ENCODE measurements around the gene PSMB2.
"Not testable (repeated sequence)": the region's sequence is repeated elsewhere in the genome, so short reads cannot be mapped to it uniquely, and the experiment has no call there.

The PSMB2 gene

DNA sequence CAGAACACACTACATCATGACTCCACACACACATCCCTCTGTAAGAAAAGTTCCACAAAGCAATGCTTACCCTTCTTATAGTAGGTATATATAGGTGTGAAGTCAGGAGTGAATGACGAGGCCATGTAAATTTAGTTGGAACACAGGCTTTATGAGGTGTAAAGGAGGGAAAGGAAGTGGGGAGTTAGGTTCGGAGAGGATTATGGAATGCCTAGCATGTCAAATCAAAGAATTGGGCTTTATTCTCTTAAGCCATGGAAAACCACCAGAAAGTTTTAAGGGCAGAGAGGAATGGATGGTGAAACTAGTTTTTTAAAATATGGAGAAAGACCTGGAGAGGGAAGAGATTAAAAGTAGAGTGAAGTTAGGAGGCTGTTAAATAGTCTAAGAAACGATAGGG, 41.9 kb downstream of the PSMB2 start:
- no peak for DNase-seq
- in situ Hi-C loops (cut with MboI; ENCODE audit: low pct_unique_long_range_greater_than_20kb, low sequenced_read_pairs), result no loop called here

DNA sequence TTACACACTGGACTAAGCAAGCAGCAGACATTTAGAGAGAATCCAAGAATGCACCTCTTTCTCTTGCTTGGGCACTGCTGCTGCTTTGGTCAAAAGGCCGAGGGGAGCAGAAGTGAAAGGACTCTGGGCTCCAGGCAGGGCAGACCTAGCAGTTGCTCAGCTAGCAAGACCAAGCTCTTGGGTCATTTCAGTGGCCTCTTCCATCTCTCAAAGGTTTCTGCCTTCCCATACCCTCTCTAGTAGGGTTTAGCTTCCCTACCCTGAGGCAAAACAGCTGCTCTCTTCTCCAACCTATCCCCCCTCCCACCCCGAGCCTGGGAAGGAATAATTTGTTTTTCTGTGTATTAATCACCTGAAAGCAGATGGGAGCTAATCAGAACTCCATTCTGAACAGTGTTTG, 42.4 kb downstream of the PSMB2 start:
- in situ Hi-C loops (cut with MboI; ENCODE audit: low pct_unique_long_range_greater_than_20kb, low sequenced_read_pairs), result no loop called here

DNA sequence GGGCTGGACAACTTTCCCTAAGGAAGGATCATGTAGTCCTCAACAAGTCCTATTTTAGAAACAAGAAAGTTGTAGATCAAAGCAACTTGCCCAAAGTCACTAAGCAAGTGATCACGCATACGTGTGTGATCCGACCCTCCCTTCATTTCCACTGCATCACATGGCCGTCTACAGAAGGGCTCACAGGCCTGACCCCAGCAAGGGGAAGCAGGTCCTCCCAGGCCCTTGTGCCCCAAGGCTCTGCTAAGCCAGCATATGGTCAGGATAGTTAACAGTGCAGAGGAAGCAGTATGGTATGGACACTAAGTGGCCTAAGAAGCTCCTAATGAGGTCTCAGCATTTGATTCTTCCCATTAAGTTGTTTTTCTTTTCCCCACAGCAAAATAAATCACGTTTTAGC, 43.5 kb downstream of the PSMB2 start:
- in situ Hi-C loops (cut with MboI; ENCODE audit: low pct_unique_long_range_greater_than_20kb, low sequenced_read_pairs), result no loop called here

More for the DNA sequence above, 42.4 kb downstream of the PSMB2 start:
- no peak for DNase-seq

DNA sequence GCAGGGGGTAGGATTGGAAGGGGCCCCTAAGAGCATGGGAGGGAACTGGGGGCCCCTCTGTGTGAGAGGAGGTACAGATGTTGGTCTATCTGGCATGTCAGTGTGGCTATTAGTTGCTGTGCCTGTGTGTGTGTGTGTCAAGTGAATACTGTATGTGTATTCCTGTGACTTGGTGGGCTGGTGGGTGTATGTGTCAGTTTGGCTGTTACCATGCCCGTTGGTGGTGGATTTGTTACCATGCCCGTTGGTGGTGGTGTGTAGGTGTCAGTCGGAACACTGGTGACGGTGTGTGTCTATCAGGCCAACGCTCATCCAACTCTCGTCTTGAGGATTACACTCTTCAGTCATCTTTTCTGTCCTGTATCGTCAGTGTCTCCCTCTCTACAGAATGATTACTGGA, 45.6 kb downstream of the PSMB2 start:
- in situ Hi-C loops (cut with MboI; ENCODE audit: low pct_unique_long_range_greater_than_20kb, low sequenced_read_pairs), result no loop called here
- DNase-seq, result no peak

More for the DNA sequence above, 43.5 kb downstream of the PSMB2 start:
- no peak for DNase-seq

DNA sequence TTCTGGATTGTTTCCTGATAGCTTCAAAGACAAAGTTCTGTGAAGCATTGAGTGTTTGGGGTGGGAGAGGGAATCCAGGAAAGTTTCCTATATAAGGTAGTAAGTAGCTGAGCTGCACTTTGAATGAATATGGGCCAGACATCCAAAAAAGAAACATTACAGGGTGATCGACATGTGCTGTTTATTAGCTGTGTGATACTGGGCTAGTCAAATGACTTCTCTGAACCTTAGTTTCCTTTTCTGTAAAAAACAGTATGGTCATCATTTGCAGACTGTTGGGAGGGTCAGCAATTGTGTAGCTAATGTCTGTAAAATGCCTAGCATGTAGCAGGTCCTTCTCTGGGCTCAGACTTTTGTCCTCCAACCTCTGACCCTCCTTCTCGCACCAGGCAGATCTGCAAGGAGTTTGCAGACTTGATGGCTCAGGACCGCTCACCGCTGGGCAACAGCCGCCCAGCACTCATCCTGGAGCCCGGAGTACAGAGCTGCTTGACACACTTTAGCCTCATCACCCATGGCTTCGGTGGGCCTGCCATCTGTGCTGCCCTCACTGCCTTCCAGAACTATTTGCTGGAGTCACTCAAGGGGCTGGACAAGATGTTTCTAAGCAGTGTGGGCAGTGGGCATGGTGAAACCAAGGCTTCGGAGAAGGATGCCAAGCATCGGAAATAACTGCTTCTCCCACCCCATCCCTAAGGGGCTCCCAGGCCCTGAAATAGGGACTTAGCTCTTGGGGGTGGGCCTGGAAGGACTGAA, 47.1 kb downstream of the PSMB2 start:
- DNase-seq, result no peak
- in situ Hi-C loops (cut with MboI; ENCODE audit: low pct_unique_long_range_greater_than_20kb, low sequenced_read_pairs), result no loop called here

DNA sequence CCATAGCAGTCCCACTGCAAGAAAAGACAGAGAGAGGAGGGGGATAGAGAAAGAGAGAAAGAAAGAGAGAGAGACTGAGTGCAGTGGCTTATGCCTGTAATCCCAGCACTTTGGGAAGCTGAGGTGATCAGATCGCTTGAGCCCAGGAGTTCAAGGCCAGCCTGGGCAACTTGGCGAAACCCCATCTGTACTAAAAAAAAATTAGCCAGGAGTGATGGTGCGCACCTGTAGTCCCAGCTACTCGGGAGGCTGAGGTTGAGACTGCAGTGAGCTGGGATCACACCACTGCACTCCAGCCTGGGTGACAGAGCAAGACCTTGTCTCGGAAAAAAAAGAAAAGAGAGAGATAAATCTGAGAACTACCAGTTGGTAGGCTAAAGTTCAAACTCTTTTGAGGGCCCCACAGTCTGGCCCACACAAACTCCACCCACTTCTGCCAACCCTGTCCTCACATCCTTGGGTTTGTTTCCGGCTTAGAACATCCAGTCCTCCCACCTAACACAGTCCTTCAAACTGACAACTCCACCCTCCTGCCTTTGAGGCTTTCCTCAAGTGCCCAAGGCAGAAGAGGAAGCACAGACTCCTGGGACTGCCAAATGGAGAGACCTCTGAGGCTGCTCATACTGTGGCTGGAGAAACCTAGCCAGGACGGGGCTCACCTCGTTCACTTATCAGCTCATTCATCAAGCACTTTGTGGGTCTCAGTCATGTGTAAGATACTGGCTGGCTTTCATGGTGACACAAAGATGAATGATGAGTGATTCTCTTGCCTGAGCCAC, 48.1 kb downstream of the PSMB2 start:
- in situ Hi-C loops (cut with MboI; ENCODE audit: low pct_unique_long_range_greater_than_20kb, low sequenced_read_pairs), result no loop called here
- DNase-seq, result peak; percentile 92

DNA sequence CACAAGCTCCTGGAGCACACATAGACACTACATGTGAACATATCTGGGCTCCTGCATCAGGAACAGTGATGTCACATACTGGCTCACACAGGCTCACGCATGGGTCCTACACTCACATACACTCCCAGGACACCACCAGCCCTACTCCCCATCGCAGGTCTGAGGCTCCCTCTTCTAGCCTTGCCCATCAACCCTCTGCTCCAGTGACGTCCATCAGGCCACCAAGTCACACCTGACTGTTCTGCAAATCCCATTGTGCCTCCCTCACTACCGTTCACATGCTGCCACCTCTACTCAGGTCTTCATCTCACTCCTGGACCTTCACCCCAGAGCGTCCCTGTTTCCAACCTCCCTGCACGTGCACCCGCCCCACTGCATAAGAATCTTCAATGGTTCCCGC, 50.1 kb downstream of the PSMB2 start:
- in situ Hi-C loops (cut with MboI; ENCODE audit: low pct_unique_long_range_greater_than_20kb, low sequenced_read_pairs), result no loop called here
- no peak for DNase-seq

DNA sequence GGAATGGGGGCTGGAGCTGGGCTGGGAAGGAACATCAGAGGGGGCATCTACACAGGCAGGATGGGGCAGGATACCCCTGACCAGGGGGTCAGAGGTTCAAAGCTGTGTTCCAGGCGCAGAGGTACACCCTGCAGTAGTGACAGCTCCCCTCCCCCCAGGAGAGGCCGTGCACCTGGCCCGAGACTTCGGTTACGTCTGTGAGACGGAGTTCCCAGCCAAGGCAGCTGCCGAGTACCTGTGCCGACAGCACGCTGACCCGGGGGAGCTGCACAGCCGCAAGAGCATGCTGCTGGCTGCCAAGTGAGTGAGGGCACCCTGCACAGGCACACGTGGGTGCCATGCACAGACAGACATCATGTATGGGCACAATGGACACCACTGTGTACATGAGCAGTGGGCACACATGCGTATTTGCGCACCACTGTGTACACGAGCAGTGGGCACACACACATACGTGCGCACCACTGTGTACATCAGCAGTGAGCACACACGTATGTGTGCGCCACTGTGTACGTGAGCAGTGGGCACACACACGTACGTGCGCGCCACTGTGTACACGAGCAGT, 50.8 kb downstream of the PSMB2 start:
- no peak for DNase-seq
- in situ Hi-C loops (cut with MboI; ENCODE audit: low pct_unique_long_range_greater_than_20kb, low sequenced_read_pairs), result no loop called here

DNA sequence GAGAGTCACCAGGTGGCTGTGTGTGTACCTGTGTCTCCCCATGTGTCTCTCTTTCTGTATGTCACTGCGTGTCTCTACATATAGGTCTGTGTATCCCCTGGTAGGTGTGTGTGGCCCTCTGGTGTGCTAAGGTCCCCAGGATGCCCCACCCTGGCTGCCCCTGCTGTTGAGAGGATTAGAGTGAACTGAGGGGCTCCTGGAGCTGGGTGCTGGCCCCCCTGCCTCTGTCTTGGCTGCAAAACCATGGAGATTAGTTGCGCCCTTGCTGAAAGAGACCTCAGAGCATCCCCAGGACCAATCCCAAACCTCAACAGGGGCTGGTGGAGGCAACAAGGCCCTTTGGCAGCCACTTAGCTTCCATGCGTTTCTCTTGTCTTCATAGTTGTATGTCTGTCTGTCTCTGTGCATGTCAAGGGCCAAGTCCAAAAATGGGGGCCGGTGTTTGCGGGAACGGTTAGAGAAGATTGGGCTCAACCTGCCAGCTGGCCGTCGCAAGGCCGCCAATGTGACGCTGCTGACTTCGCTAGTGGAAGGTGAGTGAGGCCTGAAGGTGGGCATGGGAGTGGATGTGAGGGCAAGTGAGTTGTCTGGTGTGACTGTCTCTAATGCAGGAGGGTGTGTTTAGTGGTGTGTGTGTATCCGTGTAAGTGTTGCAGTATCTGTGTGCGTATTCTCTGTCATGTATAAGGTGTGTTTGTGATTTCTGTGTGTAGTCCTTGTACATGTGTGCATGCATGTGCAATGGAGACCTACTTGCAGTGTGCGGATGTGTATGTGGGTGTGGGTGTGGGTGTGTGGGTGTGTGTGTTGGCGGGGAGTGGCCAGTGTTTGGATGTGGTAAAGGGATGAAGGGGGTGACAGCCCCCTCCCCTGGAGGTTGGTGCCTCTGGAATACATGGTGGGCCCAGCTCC, 51.6 kb downstream of the PSMB2 start:
- in situ Hi-C loops (cut with MboI; ENCODE audit: low pct_unique_long_range_greater_than_20kb, low sequenced_read_pairs), result no loop called here
- DNase-seq, result no peak

DNA sequence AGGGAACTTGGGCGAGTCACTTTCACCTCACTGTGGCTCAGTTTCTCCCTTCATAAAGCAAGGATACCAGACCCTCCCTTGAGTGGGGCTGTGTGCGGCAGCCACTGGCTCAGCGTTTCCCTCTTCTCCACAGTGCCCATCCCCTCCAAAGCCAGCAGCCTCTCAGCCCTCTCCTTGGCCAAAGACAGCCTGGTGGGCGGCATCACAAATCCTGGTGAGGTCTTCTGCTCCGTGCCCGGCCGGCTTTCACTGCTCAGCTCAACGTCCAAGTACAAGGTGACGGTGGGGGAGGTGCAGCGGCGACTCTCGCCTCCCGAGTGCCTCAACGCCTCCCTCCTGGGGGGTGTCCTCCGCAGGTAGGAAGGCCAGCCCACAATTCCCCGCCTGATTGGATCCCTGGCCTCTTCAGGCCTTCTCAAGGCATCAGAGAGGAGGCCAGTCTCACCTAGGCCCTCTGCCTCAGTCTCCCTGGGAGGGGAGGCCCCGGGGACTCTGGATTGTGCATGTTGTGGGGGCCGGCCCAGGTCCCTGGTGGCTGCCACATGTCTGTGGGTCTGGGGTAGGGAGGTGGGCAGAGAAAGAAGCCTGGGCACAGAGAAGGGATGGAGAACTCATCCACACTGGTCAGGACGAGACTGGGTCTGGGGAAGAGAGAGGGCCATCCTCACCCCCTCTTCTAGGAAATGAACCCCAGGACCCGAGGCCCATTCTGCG, 53.0 kb downstream of the PSMB2 start:
- in situ Hi-C loops (cut with MboI; ENCODE audit: low pct_unique_long_range_greater_than_20kb, low sequenced_read_pairs), result no loop called here

DNA sequence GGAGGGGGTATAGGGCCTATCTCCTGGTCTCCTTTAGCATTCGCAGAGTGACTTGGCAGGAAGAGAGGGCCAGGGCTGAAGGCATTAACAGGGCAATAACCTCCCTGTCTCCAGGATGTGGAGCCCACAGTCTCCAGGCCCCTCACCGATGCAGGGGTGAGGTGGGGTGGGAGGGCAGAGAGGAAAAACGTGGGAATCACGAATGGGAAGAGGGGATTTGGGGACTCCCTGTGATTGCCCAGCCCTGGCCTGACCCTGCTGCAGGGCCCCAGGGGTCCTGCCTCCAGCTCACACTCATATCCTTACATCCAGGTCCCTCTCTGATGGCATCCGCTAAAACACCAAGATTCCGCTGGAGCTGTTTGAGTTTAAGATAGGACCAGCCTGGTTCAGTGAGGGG, 53.6 kb downstream of the PSMB2 start:
- no peak for DNase-seq
- in situ Hi-C loops (cut with MboI; ENCODE audit: low pct_unique_long_range_greater_than_20kb, low sequenced_read_pairs), result no loop called here

More for the DNA sequence above, 53.0 kb downstream of the PSMB2 start:
- DNase-seq, result no peak

DNA sequence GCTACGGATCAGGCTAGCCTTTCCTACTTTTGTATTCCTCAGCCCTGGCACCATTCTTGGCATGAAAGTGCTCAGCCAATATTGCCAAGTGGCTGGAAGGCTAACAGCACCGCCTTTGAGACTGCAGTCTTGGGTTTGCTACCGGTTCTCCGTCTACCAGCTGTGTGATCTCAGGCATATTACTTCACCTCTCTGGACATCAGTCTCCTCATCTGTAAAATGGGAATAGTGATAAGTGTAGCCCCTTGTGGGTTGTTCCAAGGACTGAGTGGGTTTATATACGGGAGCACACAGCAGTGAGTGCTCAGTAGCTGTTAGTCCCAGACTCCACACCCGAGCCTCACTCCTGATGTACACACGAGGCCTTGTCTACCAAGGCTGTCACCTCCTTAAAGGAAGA, 54.5 kb downstream of the PSMB2 start:
- in situ Hi-C loops (cut with MboI; ENCODE audit: low pct_unique_long_range_greater_than_20kb, low sequenced_read_pairs), result no loop called here
- DNase-seq, result no peak

DNA sequence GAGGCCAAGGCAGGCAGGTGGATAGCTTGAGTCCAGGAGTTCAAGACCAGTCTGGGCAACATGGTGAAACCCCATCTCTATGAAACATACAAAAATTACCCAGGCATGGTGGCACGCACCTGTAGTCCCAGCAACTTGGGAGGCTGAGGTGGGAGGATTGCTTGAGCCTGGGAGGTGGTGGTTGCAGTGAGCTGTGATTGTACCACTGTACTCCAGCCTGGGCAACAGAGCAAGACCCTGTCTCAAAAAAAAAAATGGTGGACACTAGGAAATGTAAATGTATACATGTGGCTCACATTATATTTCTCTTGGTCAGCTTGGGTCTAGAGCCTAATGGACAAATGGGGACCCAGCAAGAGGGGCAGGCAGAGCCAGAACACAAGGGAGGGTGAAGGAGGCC, 55.5 kb downstream of the PSMB2 start:
- DNase-seq; in situ Hi-C loops (cut with MboI; ENCODE audit: low pct_unique_long_range_greater_than_20kb, low sequenced_read_pairs): not testable (repeated sequence)

DNA sequence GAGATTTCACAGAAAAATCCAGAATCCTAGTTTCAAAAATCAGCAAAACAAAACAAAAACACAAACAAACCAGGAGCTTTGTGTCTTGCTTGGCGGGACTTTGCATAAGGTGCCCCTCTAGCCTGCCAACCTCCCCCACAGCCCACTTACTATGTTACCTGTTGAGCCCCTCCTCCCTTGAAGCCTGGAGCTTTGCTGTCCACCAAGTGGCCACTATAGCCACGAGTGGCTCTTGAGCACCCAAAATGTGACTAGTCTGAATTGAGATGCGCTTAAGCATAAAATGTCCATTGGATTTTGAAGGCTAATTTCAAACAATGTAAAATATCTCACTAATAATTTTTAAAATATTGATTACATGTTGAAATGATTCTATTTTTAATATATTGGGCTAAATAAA, 56.0 kb downstream of the PSMB2 start:
- DNase-seq, result no peak
- in situ Hi-C loops (cut with MboI; ENCODE audit: low pct_unique_long_range_greater_than_20kb, low sequenced_read_pairs), result no loop called here

DNA sequence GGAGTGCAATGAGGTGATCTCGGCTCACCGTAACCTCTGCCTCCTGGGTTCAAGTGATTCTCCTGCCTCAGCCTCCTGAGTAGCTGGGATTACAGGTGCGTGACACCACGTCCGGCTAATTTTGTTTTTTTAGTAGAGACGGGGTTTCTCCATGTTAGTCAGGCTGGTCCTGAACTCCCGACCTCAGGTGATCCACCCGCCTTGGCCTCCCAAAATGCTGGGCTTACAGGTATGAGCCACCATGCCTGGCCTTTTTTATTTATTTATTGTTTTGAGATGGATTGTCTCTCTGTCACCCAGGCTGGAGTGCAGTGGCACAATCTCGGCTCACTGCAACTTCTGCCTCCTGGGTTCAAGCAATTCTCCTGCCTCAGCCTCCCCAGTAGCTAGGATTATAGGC, 59.7 kb downstream of the PSMB2 start:
- in situ Hi-C loops (cut with MboI; ENCODE audit: low pct_unique_long_range_greater_than_20kb, low sequenced_read_pairs), result not testable (repeated sequence)

DNA sequence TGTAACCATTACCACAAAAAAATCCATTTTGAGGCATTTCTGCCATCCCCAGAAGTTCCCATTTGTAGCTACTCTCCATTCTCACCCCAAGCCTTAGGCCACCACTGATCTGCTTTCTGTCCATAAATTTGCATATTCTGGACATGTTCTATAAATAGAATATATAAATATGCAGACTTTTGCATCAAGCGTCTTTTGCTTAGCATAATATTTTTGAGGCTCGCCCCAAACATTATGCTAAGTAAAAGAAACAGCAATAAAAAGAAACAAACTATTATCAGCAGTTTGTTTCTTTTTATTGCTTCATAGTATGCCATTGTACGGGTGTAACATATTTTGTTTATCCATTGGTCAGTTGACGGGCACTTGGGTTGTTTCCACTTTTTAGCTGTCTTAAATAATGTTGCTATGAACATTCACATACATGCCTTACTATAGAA, 60.4 kb downstream of the PSMB2 start:
- no peak for DNase-seq
- in situ Hi-C loops (cut with MboI; ENCODE audit: low pct_unique_long_range_greater_than_20kb, low sequenced_read_pairs), result no loop called here

More for the DNA sequence above, 59.7 kb downstream of the PSMB2 start:
- DNase-seq, result not testable (repeated sequence)

DNA sequence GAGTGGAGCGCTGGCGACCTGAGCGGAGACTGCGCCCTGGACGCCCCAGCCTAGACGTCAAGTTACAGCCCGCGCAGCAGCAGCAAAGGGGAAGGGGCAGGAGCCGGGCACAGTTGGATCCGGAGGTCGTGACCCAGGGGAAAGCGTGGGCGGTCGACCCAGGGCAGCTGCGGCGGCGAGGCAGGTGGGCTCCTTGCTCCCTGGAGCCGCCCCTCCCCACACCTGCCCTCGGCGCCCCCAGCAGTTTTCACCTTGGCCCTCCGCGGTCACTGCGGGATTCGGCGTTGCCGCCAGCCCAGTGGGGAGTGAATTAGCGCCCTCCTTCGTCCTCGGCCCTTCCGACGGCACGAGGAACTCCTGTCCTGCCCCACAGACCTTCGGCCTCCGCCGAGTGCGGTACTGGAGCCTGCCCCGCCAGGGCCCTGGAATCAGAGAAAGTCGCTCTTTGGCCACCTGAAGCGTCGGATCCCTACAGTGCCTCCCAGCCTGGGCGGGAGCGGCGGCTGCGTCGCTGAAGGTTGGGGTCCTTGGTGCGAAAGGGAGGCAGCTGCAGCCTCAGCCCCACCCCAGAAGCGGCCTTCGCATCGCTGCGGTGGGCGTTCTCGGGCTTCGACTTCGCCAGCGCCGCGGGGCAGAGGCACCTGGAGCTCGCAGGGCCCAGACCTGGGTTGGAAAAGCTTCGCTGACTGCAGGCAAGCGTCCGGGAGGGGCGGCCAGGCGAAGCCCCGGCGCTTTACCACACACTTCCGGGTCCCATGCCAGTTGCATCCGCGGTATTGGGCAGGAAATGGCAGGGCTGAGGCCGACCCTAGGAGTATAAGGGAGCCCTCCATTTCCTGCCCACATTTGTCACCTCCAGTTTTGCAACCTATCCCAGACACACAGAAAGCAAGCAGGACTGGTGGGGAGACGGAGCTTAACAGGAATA, 64.0 kb downstream of the PSMB2 start:
- in situ Hi-C loops (cut with MboI; ENCODE audit: low pct_unique_long_range_greater_than_20kb, low sequenced_read_pairs), result no loop called here
- DNase-seq, result peak; percentile 90

DNA sequence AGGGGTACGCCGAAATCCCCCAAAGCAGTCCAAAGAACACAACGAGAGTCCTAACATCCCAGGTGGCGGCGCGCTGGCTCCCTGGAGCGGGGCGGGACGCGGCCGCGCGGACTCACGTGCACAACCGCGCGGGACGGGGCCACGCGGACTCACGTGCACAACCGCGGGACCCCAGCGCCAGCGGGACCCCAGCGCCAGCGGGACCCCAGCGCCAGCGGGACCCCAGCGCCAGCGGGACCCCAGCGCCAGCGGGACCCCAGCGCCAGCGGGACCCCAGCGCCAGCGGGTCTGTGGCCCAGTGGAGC, 64.6 kb downstream of the PSMB2 start:
- in situ Hi-C loops (cut with MboI; ENCODE audit: low pct_unique_long_range_greater_than_20kb, low sequenced_read_pairs); DNase-seq: not testable (repeated sequence)

Measured in KBM-7 (cell line).